HG03025 (cell line): ENCODE results near the gene RNF208.
"Not testable (repeated sequence)": the region's sequence is repeated elsewhere in the genome, so short reads cannot be mapped to it uniquely, and the experiment has no call there.

Experiments
- ATAC-seq: cut with Tn5 transposase; IDR thresholded peaks from one replicate; pipeline ENCODE4 v1.9.1; 2021; ENCODE audit warnings: mild to moderate bottlenecking, moderate library complexity; ENCODE audit not compliant: unreplicated experiment, low FRiP score

Gene RNF208

DNA sequence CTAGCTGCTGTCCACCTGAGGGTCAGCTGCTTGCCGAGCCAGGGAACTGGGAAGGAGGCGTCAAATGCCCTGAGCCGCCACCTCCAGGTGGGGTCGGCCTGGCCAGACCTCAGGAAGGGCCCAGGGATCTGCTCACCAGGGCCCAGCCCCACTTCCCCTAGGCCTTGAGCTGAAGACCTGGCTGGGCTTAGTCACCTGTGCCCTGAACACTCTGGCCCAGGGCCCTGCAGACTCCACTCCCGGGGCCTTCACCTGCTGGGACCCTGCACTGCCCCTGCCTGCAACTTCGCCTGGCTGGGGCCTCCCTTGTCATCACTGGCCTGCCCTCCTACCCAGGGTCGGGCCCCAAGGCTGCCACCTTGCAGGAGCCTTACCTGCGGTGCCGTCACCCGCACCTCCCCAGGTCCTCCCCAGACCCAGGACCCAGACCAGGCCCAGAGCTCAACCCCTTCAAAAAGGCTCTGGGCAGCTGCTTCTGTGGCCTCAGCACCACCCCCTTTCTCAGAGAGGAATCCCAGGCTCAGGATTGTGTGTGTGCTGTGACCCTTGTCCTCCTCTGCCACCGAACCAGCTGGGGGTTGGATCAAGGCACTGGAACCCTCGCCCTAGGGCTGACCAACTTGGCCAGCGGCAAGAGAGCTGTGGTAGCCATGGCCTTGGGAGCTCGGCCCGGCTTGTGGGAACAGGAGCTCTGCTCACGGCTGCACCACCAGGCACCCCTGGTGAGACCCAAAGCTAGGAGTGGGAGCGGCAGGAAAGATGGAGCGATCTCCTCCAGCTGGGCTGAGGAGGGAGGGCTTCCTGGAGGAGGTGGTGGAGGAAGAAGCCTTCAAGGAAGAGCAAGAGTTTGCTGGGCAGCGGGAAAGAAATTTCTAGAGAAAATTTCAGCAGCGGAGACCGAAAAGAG is 31.9 kb upstream of the RNF208 start:
- no peak for ATAC-seq

DNA sequence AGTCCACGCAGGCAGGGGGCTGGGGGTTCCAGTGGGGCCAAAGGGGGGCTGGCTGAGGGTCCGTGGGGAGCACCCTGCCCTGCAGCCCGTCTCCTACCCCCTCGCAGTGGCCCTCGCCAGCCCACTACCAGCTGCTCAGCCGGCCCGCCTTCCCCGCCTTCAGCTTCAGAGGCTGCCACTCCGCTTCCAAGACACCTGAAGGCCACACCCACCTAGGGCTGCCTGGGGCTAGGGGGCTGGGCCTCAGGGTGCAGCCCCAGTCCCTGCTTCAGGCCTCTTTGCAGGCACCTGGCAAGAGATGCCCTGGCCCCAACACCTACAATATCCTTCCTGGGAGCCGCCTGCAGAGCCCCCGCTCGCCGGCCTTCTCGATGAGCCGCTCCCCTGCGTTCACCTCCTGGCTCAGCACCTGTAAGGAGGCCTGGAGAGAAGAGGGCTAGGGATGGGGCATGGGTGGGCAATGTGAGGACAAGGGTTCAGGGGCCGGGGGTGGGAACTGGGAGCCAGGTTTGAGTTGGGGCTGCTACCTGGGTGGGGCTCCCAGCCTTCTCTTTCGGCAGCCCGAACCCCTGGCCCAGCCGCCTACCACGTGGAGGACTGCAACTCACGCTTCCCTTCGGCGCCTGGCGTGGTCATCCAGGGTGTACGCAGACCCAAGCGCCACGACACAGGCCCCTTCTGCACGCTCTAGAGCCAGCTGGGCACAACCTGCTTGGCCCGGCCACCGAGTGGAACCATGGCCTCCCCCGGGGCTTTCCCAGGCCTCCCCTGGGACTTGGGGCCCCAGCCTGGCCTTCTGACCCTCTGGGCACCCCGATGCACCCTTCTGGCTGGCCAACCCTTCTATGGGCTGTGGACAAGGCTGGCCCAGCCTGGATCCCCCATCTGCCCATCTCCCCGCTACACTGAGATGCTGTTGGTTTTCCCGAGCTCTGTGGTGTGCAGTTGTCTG is 30.8 kb upstream of the RNF208 start:
- no peak for ATAC-seq

DNA sequence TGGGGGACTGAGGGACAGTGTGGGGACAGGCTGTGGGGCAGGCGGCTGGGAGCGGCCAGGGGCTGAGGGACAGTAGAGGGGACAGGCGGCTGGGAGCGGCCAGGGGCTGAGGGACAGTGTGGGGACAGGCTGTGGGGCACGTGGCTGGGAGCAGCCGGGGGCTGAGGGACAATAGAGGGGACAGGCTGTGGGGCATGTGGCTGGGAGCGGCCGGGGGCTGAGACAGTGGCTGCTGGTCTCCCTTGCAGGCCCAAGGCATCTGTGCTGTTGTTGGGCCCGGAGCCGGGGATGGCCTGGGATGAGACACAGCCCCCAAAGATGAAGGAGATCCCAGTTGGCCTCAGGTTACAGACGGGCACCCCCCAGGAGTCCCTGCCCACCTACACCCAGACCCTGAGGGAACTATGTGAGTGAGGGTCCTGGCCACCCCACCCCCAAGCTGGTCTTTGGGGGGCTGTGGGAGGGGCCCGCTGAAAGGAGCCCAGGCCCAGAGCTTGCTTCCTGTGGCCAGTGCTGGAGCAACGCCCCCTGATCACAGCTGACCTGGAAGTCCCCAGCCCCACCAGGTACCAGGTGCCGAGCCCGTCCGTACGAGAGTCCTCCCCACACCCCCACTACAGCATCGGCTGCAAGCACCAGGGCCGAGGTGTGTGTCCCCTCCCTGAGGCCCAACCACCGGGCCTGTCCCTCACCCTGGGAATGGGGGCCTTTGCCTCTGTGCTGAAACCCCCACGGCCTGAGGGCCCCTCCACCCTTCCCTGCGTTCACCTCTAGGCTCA is 29.6 kb upstream of the RNF208 start:
- ATAC-seq, result no peak

DNA sequence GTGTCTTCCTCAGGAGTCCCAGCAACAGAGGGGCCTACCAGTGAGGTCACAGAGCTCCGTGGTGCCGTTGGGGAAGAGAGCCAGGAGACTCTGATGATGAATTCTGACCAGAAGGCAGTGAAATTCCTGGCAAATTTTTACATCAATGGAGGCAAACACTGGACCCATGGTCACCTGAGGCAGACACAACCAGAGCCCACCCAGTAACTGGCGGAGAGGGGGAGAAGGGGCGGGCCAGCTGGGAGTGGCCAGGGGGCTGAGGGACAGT is 29.1 kb upstream of the RNF208 start, which contains the start of gene STPG3:
Gene STPG3 (plus strand): TSS at position 93 of the 268 bp plus-strand sequence. CDS start 1 bp downstream, at position 94.
- no peak for ATAC-seq

DNA sequence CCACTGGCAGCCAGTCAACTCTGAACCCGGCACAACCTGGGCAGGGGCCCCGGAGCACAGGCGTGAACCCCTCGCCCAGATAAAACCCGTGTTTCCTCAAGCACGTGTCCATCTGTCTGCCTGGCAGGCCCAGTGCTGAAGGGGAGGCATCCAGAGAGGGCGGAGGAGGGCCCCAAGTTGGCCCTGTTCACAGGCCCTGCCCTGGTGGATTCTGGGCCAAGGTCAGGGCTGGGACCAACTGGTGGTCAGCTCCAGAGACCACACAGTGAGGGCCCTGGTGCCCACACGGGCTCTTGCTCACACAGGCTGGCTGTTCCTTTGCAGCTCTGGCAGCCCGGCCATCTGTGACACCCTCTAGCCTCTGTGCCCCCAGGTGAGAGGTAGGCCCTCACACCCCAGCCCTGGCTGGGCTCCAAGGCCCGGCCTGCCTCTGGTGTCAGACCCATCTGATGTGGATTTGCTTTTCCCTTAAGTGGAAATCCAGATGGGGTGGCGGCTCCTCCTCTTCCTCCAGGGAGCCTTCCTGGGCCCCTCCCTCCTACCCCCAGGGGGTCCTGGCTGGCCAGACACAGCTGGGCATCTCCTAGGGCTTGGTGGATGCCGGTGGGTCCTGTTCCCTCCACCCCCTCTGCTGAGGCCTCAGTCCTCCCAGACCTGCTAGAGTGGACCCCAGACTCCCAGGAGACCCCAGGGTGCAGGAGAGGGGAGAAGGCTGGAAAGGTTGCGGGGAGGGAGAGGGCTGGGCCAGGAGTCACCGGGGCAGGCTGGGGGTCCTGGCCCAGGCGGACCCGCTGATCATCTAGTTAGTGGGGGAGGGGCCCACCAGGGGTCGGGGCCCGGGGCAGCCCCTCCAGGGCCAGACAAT is 28.5 kb upstream of the RNF208 start:
- ATAC-seq, result no peak

DNA sequence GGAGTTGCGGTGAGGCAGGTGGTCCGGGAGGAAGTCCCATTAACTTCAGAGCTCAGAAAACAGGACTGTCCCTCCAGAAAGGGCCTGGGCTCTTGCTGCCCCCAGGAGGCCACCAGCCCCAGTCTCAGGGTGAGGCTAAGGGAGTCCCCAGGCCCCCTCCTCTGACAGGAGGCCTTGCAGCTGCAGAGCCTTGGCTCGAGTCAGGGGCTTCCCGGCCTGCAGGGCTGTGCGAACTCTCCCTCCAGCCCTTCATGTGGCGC is 25.8 kb upstream of the RNF208 start:
- no peak for ATAC-seq

DNA sequence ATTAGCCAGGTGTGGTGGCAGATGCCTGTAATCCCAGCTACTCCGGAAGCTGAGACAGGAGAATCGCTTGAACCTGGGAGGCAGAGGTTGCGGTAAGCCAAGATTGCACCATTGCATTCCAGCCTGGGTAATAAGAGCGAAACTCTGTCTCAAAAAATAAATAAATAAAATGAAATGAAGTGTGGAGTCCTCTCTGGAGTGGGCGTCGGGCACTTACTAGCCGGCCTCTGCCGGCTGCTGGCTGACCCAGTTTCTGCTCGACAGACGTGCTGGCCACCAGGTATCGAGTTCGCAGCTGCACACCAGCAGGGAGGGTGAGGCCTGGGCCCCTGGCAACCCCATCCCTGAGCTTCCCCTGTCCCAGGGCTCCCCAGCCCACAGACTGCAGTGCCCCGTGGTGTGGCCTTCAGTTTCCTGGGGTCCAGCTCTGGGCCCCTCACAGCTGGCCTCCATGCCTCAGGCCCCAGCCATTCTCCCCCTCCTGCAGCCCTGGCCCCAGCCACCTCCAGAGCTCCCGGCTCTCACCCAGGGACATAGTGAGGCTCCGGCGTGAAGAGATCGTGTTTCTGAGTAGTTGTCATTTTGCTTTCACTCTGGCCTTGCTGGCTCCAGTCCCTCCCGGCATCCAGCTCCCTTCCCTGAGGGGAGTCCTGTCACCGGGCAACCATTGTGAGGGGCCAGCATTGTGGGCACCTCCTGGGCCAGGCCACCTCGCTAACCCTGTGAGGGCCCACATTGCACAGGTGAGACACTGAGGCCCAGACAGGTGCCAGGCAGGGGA is 25.3 kb upstream of the RNF208 start:
- no peak for ATAC-seq

DNA sequence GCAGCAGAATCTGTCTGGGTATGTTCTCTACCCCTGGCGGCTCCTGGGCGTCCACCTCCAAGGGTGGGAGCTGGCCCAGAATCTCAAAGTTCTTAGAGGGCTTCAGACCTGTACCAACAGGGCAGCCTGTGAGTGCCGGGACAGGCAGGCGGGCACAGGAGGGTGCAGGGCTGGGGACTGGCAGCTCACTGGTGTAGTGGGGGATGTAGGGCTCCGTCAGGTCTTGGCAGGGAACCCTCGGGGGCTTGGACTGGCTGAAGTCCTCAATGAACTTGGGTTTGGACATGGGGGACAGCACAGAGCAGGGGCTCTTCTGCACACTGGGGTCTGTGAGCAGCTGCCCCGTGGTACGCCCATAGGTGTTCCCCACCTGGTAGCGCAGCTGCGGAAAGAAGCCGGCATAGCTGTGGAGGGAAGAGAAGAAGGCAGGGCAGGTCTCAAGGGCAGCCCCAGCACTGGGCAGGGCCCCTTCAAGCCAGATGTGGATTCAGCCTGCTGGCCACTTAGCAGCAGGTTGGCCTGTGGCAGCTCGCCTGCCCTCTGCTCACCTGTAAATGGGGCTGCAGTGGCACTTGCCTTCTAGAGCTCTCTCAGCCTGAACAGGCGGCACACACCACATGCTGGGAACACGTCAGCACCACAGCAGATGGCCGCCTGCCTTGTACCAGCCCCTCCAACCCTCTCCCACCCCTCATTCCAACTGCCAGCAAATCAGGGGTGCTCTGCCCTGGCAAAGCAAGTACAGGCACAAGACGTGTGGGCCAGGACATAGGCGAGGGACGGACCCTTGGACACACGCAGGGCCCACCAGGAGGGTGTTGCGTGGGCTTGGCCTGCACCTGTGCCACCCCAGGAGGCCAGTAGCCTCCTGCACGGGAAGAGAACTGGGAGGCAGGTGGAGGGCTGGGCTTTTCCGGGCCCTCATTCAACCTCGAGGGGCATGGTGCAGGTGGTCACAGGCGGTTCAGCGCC is 23.7 kb upstream of the RNF208 start:
- no peak for ATAC-seq

DNA sequence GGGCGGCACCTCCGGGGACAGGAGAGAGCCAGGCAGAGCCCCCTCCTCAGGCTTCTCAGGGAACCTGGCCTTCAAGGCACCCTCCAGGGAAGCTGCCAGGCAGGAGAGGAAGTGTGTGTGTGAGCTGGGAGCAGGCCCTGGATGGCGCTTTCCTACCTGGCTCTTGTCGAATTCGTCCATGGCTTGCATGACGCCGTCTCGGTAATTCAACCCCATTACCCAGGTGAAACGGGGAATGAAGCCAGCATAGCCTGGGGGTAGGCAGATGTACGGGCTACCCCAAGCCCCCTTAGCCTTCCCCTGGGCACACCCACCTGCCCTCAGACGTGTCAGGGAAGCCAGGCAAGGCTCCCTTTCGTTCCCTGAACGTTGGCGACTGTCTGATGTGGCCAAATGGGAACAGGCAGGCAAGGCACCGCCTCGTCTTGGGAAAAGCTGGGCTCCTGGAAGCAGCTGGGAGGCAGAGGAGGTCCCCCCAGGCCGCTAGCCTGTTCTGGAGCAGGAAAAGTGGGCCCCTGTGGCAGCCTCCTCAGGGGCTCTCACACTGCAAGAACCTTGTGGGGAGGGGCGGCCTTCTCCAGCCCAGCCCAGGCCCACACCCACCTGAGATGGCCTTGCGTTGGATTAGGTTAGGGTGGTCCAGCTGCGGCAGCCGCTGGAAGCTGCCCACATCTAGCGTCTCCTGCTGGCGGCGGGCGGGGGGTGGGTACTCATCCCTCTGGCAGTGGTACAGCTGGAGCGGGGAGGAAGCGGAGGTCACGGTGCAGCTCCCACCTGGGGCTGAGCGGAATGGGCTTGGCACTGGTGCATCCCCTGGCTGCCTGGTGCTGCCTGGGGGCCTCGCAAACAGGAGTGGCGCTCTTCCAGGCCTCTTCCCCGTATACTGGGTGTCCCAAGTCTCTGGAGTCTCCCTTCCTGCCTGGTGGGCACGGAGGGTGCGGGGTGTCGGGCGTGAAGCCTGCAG is 22.7 kb upstream of the RNF208 start:
- ATAC-seq, result no peak

DNA sequence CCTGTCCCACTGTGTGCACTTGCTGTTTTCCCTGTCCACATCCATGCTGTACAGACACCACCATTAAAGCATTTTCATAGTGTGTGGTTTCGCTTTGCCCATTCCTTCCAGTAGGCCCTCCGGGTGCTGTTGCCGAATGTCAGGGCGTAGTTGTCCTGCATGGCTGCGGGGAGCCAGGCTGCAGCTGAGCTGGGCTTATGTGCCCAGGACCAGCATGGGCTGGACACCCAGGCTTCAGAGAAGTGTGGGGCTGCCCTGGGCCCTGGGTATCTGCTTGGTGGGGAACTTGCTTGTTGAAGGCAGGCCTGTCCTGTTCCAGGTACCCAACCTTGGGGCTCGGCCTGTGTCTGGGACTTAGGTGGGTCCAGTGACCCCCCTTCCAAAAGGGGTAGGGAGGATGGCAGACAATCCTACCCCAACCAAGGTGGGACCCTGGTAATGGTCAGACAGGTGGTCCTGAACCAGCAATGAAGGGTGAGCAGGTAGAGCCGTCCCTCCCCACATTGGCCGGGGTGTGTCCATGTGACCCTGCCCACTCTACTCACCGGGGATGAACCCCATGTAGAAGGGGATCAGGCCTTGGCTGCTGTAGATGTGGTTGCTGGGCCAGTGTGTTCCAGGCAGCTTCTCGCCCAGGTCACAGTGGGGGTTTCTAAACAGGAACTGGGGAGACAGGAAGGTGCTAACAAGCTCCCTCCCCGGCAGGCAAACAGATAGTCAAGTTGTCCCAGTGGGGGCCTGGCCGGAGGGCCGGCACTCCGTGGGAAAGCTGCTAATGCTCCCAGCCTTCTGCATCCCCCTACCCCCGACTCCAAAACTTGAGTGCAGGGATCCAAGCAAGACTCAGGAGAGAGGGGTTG is 21.8 kb upstream of the RNF208 start:
- no peak for ATAC-seq

DNA sequence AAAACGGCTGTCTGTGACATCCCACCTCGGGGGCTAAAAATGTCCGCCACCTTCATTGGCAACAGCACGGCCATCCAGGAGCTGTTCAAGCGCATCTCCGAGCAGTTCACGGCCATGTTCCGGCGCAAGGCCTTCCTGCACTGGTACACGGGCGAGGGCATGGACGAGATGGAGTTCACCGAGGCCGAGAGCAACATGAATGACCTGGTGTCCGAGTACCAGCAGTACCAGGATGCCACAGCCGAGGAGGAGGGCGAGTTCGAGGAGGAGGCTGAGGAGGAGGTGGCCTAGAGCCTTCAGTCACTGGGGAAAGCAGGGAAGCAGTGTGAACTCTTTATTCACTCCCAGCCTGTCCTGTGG is 21.2 kb upstream of the RNF208 start:
- ATAC-seq, result not testable (repeated sequence)

DNA sequence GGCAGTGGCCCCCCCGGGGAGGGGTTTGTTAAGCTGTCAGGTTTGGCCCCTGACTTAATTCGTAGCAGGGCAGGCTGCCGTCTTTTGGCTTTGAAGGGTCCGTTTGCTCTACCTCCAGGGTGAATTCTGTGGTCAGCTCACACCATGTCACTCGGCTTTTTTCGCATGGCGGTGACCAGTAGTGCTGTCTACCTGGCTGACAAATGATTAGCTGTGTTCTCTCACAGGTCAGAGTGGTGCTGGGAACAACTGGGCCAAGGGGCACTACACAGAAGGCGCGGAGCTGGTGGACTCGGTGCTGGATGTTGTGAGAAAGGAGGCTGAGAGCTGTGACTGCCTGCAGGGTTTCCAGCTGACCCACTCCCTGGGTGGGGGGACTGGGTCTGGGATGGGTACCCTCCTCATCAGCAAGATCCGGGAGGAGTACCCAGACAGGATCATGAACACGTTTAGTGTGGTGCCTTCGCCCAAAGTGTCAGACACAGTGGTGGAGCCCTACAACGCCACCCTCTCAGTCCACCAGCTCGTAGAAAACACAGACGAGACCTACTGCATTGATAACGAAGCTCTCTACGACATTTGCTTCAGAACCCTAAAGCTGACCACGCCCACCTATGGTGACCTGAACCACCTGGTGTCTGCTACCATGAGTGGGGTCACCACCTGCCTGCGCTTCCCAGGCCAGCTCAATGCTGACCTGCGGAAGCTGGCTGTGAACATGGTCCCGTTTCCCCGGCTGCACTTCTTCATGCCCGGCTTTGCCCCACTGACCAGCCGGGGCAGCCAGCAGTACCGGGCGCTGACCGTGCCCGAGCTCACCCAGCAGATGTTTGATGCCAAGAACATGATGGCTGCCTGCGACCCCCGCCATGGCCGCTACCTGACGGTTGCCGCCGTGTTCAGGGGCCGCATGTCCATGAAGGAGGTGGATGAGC is 20.5 kb upstream of the RNF208 start:
- ATAC-seq, result no peak

DNA sequence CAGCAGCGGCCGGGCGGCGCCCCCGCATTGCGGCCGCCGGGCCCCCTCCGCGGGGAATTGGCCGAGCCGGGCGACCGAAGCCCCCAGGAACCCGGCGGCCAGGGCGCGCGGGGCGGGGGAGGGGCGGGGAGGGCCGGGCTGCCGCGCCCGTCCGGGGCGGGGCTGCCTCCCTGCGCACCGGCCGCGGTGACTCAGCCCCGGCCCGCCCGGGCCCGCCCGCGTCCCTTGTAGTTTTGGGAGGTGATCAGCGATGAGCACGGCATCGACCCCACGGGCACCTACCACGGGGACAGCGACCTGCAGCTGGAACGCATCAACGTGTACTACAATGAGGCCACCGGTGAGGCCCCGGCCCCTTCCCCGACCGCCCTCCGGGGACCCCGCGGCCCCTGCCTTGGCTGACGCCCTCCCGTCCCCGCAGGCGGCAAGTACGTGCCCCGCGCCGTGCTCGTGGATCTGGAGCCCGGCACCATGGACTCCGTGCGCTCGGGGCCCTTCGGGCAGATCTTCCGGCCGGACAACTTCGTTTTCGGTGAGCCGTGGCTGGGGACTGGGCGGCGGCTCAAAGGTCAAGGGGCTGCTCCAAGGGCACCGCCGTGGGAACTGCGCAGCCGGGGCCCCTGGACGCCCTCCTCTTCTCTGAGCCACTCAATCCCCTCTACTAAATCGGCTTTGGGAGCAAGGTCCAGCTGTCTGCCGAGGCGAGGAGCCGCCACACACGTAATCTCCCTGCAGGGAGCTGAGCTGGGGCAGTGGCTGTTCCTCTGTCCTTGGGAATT is 19.6 kb upstream of the RNF208 start:
- ATAC-seq, result peak; percentile 3

DNA sequence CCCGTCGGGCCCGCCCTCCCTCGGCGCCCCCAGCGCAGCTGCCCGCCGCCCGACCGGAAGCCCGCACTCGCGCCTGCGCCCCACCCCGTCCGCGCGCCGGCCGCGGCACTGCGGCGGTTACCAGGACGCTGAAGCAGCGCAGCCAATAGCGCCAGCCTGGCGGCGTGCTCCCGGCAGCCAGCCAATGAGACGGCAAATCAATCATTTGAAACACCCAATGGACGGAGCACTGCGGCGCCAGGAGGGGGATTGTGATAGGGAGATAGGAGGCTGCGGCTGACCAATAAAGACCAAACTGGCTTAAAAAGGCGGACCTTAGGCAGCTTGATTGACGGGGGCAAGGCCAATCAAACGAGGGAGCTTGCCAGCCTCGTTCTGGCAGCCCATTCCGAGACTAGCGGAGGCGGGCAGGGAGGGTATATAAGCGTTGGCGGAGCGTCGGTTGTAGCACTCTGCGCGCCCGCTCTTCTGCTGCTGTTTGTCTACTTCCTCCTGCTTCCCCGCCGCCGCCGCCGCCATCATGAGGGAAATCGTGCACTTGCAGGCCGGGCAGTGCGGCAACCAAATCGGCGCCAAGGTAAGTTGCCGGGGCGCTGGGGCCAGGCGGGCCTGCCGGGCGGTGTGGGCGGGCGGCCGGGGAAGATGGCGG is 18.9 kb upstream of the RNF208 start, which contains the start of gene TUBB4B:
Gene TUBB4B (plus strand): TSS at position 447 of the 649 bp plus-strand sequence. CDS start 74 bp downstream, at position 521.
- peak; percentile 70 for ATAC-seq
